Measurements from ENCODE around the gene ARHGAP32.

Gene ARHGAP32

GRCh38 chr11:129117595-129118350 lies 74.4 kb downstream of the ARHGAP32 start:
- in situ Hi-C loops (cut with MboI; ENCODE audit: low sequenced_read_pairs): loop anchor here (25.0 kb wide), 1 partner anchor 620 kb away; no protein-coding TSS in a partner anchor

GRCh38 chr11:129115652-129116586 lies 76.2 kb downstream of the ARHGAP32 start:
- in situ Hi-C loops (cut with MboI; ENCODE audit: low sequenced_read_pairs): loop anchor here (25.0 kb wide), 1 partner anchor 621 kb away; no protein-coding TSS in a partner anchor

- in situ Hi-C loops (cut with MboI; ENCODE audit: low sequenced_read_pairs): loop anchor here (25.0 kb wide), 1 partner anchor 628 kb away; no protein-coding TSS in a partner anchor
Measured at GRCh38 chr11:129109701-129110100, 82.4 kb downstream of the ARHGAP32 start.

GRCh38 chr11:129106788-129107187 lies 85.3 kb downstream of the ARHGAP32 start:
- in situ Hi-C loops (cut with MboI; ENCODE audit: low sequenced_read_pairs): loop anchor here (25.0 kb wide), 1 partner anchor 631 kb away; no protein-coding TSS in a partner anchor

GRCh38 chr11:129102756-129103155 lies 89.4 kb downstream of the ARHGAP32 start:
- in situ Hi-C loops (cut with MboI; ENCODE audit: low sequenced_read_pairs): loop anchor here (25.0 kb wide), 1 partner anchor 635 kb away; no protein-coding TSS in a partner anchor

GRCh38 chr11:129102225-129102624 lies 89.9 kb downstream of the ARHGAP32 start:
- in situ Hi-C loops (cut with MboI; ENCODE audit: low sequenced_read_pairs): loop anchor here (25.0 kb wide), 1 partner anchor 635 kb away; no protein-coding TSS in a partner anchor

- in situ Hi-C loops (cut with MboI; ENCODE audit: low sequenced_read_pairs): no loop called here
Measured at GRCh38 chr11:129093283-129093682, 98.8 kb downstream of the ARHGAP32 start.

GRCh38 chr11:129090056-129090455 lies 102.1 kb downstream of the ARHGAP32 start:
- in situ Hi-C loops (cut with MboI; ENCODE audit: low sequenced_read_pairs): no loop called here

- in situ Hi-C loops (cut with MboI; ENCODE audit: low sequenced_read_pairs): no loop called here
Measured at GRCh38 chr11:129089279-129089678, 102.8 kb downstream of the ARHGAP32 start.

- in situ Hi-C loops (cut with MboI; ENCODE audit: low sequenced_read_pairs): no loop called here
Measured at GRCh38 chr11:129086976-129087375, 105.1 kb downstream of the ARHGAP32 start.

GRCh38 chr11:129077191-129077590 lies 114.9 kb downstream of the ARHGAP32 start:
- in situ Hi-C loops (cut with MboI; ENCODE audit: low sequenced_read_pairs): no loop called here

- in situ Hi-C loops (cut with MboI; ENCODE audit: low sequenced_read_pairs): no loop called here
Measured at GRCh38 chr11:129075757-129076156, 116.4 kb downstream of the ARHGAP32 start.

- in situ Hi-C loops (cut with MboI; ENCODE audit: low sequenced_read_pairs): no loop called here
Measured at GRCh38 chr11:129067454-129067853, 124.7 kb downstream of the ARHGAP32 start.

- in situ Hi-C loops (cut with MboI; ENCODE audit: low sequenced_read_pairs): no loop called here
Measured at GRCh38 chr11:129066229-129066628, 125.9 kb downstream of the ARHGAP32 start.

- in situ Hi-C loops (cut with MboI; ENCODE audit: low sequenced_read_pairs): no loop called here
Measured at GRCh38 chr11:129063118-129063517, 129.0 kb downstream of the ARHGAP32 start.

GRCh38 chr11:129061492-129062230 lies 130.5 kb downstream of the ARHGAP32 start:
- in situ Hi-C loops (cut with MboI; ENCODE audit: low sequenced_read_pairs): no loop called here

- in situ Hi-C loops (cut with MboI; ENCODE audit: low sequenced_read_pairs): no loop called here
Measured at GRCh38 chr11:129056916-129057315, 135.2 kb downstream of the ARHGAP32 start.

GRCh38 chr11:129055196-129055595 lies 136.9 kb downstream of the ARHGAP32 start:
- in situ Hi-C loops (cut with MboI; ENCODE audit: low sequenced_read_pairs): no loop called here

- in situ Hi-C loops (cut with MboI; ENCODE audit: low sequenced_read_pairs): no loop called here
Measured at GRCh38 chr11:129048911-129049310, 143.2 kb downstream of the ARHGAP32 start.

- in situ Hi-C loops (cut with MboI; ENCODE audit: low sequenced_read_pairs): no loop called here
Measured at GRCh38 chr11:129045150-129045549, 147.0 kb downstream of the ARHGAP32 start.

- in situ Hi-C loops (cut with MboI; ENCODE audit: low sequenced_read_pairs): no loop called here
Measured at GRCh38 chr11:129042503-129042902, 149.6 kb downstream of the ARHGAP32 start.
